Measurements from ENCODE around the gene DDX1. TPM values are rescaled to one million over a fixed set of nuclear protein-coding genes. Genes with fewer than 3 reads are reported as not detected.

The DDX1 gene
- total and polyA plus RNA-seq, 10 of the 15 experiments (the other 5 are each of a cell fraction or from before 2014, with no cell fraction given) = 53.2 to 134 (median 85.6) TPM

DNA sequence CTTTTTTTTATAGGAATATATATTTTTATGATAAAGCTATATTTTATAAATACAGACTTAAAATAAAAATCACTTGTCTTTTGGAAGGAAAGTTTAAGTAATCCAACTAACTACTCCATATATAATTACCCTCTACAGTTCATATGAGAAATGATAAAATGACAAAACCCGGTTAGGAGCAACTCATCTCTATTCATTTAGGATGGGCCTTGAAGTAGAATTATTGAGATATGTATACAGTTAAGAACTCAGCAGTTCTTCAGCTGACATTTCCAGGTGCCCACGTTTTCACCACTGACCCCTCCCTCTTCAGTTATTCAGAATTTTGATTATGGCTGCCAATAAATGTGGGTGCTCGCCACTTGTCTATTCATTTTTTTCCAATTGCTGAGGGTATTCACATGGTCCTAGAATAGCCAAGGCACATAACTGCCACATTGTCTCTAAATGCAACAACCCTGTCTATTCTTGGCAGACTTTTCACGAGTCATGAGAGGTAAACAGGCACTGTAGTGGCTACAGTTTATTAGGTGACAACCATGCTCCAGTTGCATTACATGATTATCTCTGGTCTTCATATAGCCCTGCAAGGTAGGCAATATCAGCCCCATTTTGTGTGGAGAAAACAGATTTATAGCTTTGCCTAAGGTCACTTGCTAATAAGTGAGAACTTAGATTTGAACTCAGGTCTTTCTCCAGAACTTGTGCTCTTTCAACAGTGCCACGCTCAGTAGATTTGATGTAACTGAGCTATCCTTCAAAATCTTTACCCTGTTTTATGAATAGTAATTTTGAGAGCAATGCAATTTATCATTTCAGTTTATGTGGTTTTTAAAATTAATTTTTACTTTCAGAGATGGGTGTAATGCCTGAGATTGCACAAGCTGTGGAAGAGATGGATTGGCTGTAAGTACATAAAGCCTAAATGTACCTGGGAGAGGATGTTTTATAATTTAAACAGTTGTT is 2.9 kb downstream of the DDX1 start:
- Histone ChIP-seq H3K79me2 (ENCODE audit: control insufficient read depth, insufficient read depth, low read length) (peaks cover 32% of the 10 kb centered on the region), H4K20me1 (ENCODE audit: control insufficient read depth, insufficient read depth) (no peaks in the 10 kb centered on the region), H3K36me3 (ENCODE audit: control insufficient read depth in 2 of 2, insufficient read depth in 2 of 2, low read length in 1 of 2) (peaks cover 0 to 17% of the 10 kb centered on the region in 2 experiments; a peak in 2 of 4 replicates), H3K4me1 (ENCODE audit: control insufficient read depth, insufficient read depth, low read length) (no peaks in the 10 kb centered on the region; the same call in none of the 2 replicates), H3K27ac (ENCODE audit: control insufficient read depth, insufficient read depth) (no peak overlapping the region), H3K4me2 (ENCODE audit: control insufficient read depth, insufficient read depth) (peak overlapping the region; percentile 7; the same call in 1 of the 2 replicates), H3K27me3 (replicated peaks in 1 of 2; ENCODE audit: control insufficient read depth in 2 of 2, insufficient read depth in 2 of 2, low read length in 1 of 2) (no peaks in the 10 kb centered on the region), H3K4me3 (no peak overlapping the region), H3K9ac (ENCODE audit: control insufficient read depth, insufficient read depth, low read length) (no peak overlapping the region), H3K9me3 (replicated peaks; ENCODE audit: control insufficient read depth, insufficient read depth, low read length) (no peaks in the 10 kb centered on the region), H2AFZ (ENCODE audit: control insufficient read depth, low read depth, low read length) (no peak overlapping the region)
- POLR2A ChIA-PET = interaction anchor here (1.7 kb wide), 1 partner anchor 33 kb away, joined by 6 read pairs; the partner anchor contains the start of gene NBAS
- SMC1A ChIA-PET (ENCODE audit: uncharacterized antibody, unreplicated experiment) = interaction anchor here (1.1 to 1.4 kb wide), 2 partner anchors 49 to 301 kb away, joined by 3 read pairs; no protein-coding TSS in a partner anchor
- ATAC-seq (no peak), DNase-seq (ENCODE audit: low read depth, low spot score) (no peak), FAIRE-seq (no peak)
- CTCF ChIA-PET = interaction anchor here (1.0 to 1.6 kb wide), 2 partner anchors 10 to 33 kb away, joined by 3 to 5 read pairs; no protein-coding TSS in a partner anchor
- TF ChIP-seq SMARCA5 (IDR thresholded peaks at IDR 0.05) (no peak), DPF2 (IDR thresholded peaks at IDR 0.05) (no peak), NFXL1 (IDR thresholded peaks at IDR 0.05; ENCODE audit: borderline replicate concordance) (no peak), CREB1 (IDR thresholded peaks at IDR 0.05; ENCODE audit: low read depth) (no peak), ZBED1 (IDR thresholded peaks at IDR 0.05; ENCODE audit: borderline replicate concordance) (no peak)
- 78% methylated on average over 5 of the region's 5 CpGs for WGBS (ENCODE audit: insufficient coverage, insufficient replicate concordance, low lambda C conversion rate, missing lambda C conversion rate)
- RAD21 ChIA-PET (ENCODE audit: unreplicated experiment) = no interaction called here
- in situ Hi-C loops (cut with MboI) = no loop called here
- intact Hi-C loops (cut with micrococcal nuclease; ENCODE audit: unreplicated experiment) = no loop called here
- BruUV-seq (replicated peaks) = no TSS peak

DNA sequence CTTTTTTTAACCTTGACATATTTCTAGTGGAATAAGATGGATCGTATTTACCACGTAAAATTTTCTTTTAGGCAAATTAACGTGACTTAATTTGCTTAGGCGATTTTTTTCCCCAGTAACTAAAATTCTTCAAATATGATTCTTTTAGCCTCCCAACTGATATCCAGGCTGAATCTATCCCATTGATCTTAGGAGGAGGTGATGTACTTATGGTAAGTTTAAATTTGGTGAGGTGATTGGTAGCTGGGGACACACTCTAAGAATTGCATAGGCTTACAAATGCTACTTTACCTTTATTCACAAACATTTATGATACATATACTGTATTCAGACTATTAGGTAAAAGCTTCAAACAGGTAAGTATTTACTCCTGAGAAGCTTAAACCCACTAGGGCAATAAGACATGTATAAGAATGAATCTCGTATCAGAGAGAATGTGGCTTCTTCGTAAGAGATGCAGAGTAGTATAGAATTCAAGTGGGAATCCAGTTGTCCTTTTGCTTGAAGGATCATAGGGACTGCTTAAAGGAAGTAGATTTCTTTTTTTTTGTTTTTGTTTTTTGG is 3.8 kb downstream of the DDX1 start:
- TF ChIP-seq, protein P1, sequence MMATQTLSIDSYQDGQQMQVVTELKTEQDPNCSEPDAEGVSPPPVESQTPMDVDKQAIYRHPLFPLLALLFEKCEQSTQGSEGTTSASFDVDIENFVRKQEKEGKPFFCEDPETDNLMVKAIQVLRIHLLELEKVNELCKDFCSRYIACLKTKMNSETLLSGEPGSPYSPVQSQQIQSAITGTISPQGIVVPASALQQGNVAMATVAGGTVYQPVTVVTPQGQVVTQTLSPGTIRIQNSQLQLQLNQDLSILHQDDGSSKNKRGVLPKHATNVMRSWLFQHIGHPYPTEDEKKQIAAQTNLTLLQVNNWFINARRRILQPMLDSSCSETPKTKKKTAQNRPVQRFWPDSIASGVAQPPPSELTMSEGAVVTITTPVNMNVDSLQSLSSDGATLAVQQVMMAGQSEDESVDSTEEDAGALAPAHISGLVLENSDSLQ (IDR thresholded peaks at IDR 0.05) = no peak
- no peak for TF ChIP-seq ZNF217 (IDR thresholded peaks at IDR 0.05)
- no peak for TF ChIP-seq BACH1 (IDR thresholded peaks at IDR 0.05; ENCODE audit: borderline replicate concordance)
- no peak for TF ChIP-seq NFYB (IDR thresholded peaks at IDR 0.05; ENCODE audit: insufficient read depth, low read depth, low read length)
- CTCF ChIA-PET = interaction anchor here (1.0 kb wide), 1 partner anchor 9 kb away, joined by 3 read pairs; no protein-coding TSS in a partner anchor
- no peak overlapping the region for H3K9ac ChIP-seq (ENCODE audit: control insufficient read depth, insufficient read depth, low read length)
- no peak overlapping the region for H3K27ac ChIP-seq (ENCODE audit: control insufficient read depth, insufficient read depth)
- no peak overlapping the region for H3K4me3 ChIP-seq
- H3K4me1 ChIP-seq (ENCODE audit: control insufficient read depth, insufficient read depth, low read length) = no peaks in the 10 kb centered on the region; the same call in none of the 2 replicates
- in situ Hi-C loops (cut with MboI) (no loop called here), intact Hi-C loops (cut with micrococcal nuclease; ENCODE audit: unreplicated experiment) (no loop called here)
- no peak overlapping the region for H3K4me2 ChIP-seq (ENCODE audit: control insufficient read depth, insufficient read depth)
- no TSS peak for BruUV-seq (replicated peaks)
- no peaks in the 10 kb centered on the region for H3K9me3 ChIP-seq (replicated peaks; ENCODE audit: control insufficient read depth, insufficient read depth, low read length)
- peaks cover 32% of the 10 kb centered on the region for H3K79me2 ChIP-seq (ENCODE audit: control insufficient read depth, insufficient read depth, low read length)
- FAIRE-seq (no peak), ATAC-seq (no peak), DNase-seq (ENCODE audit: low read depth, low spot score) (no peak)
- POLR2A ChIA-PET = interaction anchor here (1.7 kb wide), 1 partner anchor 34 kb away, joined by 6 read pairs; the partner anchor contains the start of gene NBAS
- peaks cover 0 to 22% of the 10 kb centered on the region in 2 experiments; a peak in 2 of 4 replicates for H3K36me3 ChIP-seq (ENCODE audit: control insufficient read depth in 2 of 2, insufficient read depth in 2 of 2, low read length in 1 of 2)
- no peaks in the 10 kb centered on the region for H3K27me3 ChIP-seq (replicated peaks in 1 of 2; ENCODE audit: control insufficient read depth in 2 of 2, insufficient read depth in 2 of 2, low read length in 1 of 2)
- RAD21 ChIA-PET (ENCODE audit: unreplicated experiment) = no interaction called here
- no peaks in the 10 kb centered on the region for H4K20me1 ChIP-seq (ENCODE audit: control insufficient read depth, insufficient read depth)
- H2AFZ ChIP-seq (ENCODE audit: control insufficient read depth, low read depth, low read length) = no peak overlapping the region
- 97% methylated on average over 6 of the region's 6 CpGs for WGBS (ENCODE audit: insufficient coverage, insufficient replicate concordance, low lambda C conversion rate, missing lambda C conversion rate)
- SMC1A ChIA-PET (ENCODE audit: uncharacterized antibody, unreplicated experiment) = no interaction called here
